K562 (cell line): ENCODE results near the gene AK5. TPM values are rescaled to one million over a fixed set of nuclear protein-coding genes. Genes with fewer than 3 reads are reported as not detected.

Source experiments
- ATAC-seq: fragments of 200-7000 bp; cut with Tn5 transposase; 3 replicates; pipeline ENCODE4 v1.9.1; 2020; ENCODE audit warnings: moderate library complexity
- BruUV-seq: library from RNA; stranded (reverse); fragments of 400-500 nt; replicated peaks from 2 replicates; lab custom pipeline; 2021; lab: Mats Ljungman, UMichigan
- CTCF ChIA-PET: fragments of 300-600 bp; formaldehyde crosslinking; extraction: SDS; loops from one replicate; lab custom pipeline; 2021; ENCODE audit warnings: low intra/inter-chr PET ratio; lab: Yijun Ruan, JAX
- POLR2A ChIA-PET: fragments of 300-600, 350-650 bp; sonication (Branson Sonifier 250); formaldehyde crosslinking; extraction: SDS; loops from one replicate; lab custom pipeline; 2021; ENCODE audit warnings: antibody characterized with exemption, inconsistent platforms; lab: Yijun Ruan, JAX
- DNase-seq, 4 experiments: peaks; one replicate each; pipeline versions ENCODE4 v3.0.0 to v3.0.0-alpha.2; 2011 to 2018; ENCODE audit warnings: low spot score in 3 of 4, mixed read lengths in 3 of 4; ENCODE audit errors: extremely low read depth in 1 of 4
- FAIRE-seq: peaks from 2 replicates; lab custom pipeline; 2011; peaks lifted over from hg19 to GRCh38; lab: Jason Lieb, UNC
- H2AFZ ChIP-seq: 2 replicates; pipeline ENCODE4 v1.6.0; 2011; ENCODE audit warnings: low read depth, low read length, control low read depth, inconsistent platforms
- H3K27ac ChIP-seq: fragments of 200-600 bp; 3 replicates; pipeline ENCODE4 v1.8.0; 2011; ENCODE audit warnings: low read depth, mild to moderate bottlenecking, control low read depth, inconsistent platforms, low read length, moderate library complexity, mixed read lengths; ENCODE audit errors: extremely low read depth
- H3K27me3 ChIP-seq, 2 experiments: fragments of 300-600 bp in 1 of 2; 2 replicates in 1 of 2; 3 replicates in 1 of 2; pipeline versions ENCODE4 v1.6.0 to v1.8.0; 2011; ENCODE audit warnings: inconsistent platforms in 2 of 2, low read length in 2 of 2, mild to moderate bottlenecking in 1 of 2, mixed read lengths in 1 of 2, moderate library complexity in 1 of 2; ENCODE audit not compliant: control insufficient read depth in 2 of 2, insufficient read depth in 2 of 2
- H3K36me3 ChIP-seq: fragments of 300-600 bp; 3 replicates; pipeline ENCODE4 v1.8.0; 2011; ENCODE audit warnings: mild to moderate bottlenecking, low read length, inconsistent platforms; ENCODE audit not compliant: control insufficient read depth, insufficient read depth
- H3K4me1 ChIP-seq, 2 experiments: fragments of 200-600 bp in 1 of 2; replicated peaks in 1 of 2; 2 replicates in 1 of 2; 3 replicates in 1 of 2; pipeline versions ENCODE4 v1.5.1 to v1.8.0; 2011; ENCODE audit warnings: inconsistent platforms in 2 of 2, low read length in 2 of 2, mild to moderate bottlenecking in 1 of 2, mixed read lengths in 1 of 2, moderate library complexity in 1 of 2; ENCODE audit not compliant: control insufficient read depth in 2 of 2, insufficient read depth in 2 of 2
- H3K4me2 ChIP-seq: 2 replicates; pipeline ENCODE4 v1.6.1; 2011; ENCODE audit warnings: low read length, control low read depth, inconsistent platforms, mixed read lengths; ENCODE audit not compliant: insufficient read depth
- H3K4me3 ChIP-seq: fragments of 200-600 bp; sonication (generic), shearing (Covaris generic); 2 replicates; pipeline ENCODE4 v1.5.1; 2016; ENCODE audit warnings: control low read depth, inconsistent platforms
- H3K79me2 ChIP-seq: fragments of 200-600 bp; 3 replicates; pipeline ENCODE4 v1.8.0; 2011; ENCODE audit warnings: low read length, inconsistent platforms; ENCODE audit not compliant: control insufficient read depth, insufficient read depth
- H3K9ac ChIP-seq, 2 experiments: 2 replicates each; pipeline versions ENCODE4 v1.6.0 to v1.6.1; 2011; ENCODE audit warnings: low read depth in 2 of 2, low read length in 2 of 2, control low read depth in 1 of 2, inconsistent platforms in 1 of 2, mild to moderate bottlenecking in 1 of 2, mixed read lengths in 1 of 2; ENCODE audit not compliant: insufficient read depth in 1 of 2
- H3K9me1 ChIP-seq: one replicate; pipeline ENCODE4 v1.6.0; 2011; ENCODE audit warnings: inconsistent platforms, mild to moderate bottlenecking, low read length, moderate library complexity; ENCODE audit not compliant: control insufficient read depth, insufficient read depth
- H3K9me3 ChIP-seq: replicated peaks from 2 replicates; pipeline ENCODE4 v1.5.1; 2011; ENCODE audit warnings: low read depth, low read length, inconsistent platforms; ENCODE audit not compliant: control insufficient read depth, insufficient read depth
- H4K20me1 ChIP-seq: replicated peaks from 2 replicates; pipeline ENCODE4 v1.6.1; 2011; ENCODE audit warnings: low read length, inconsistent platforms, mixed read lengths; ENCODE audit not compliant: control insufficient read depth, insufficient read depth
- CTCF ChIP-seq, 3 experiments: IDR thresholded peaks in 2 of 3; conservative IDR thresholded peaks in 1 of 3; 2 replicates each; pipeline ENCODE4 v1.5.1; 2011 to 2012; ENCODE audit warnings: low read length in 3 of 3, mild to moderate bottlenecking in 3 of 3, control low read depth in 2 of 3, improper control_type of control experiment in 1 of 3, inconsistent platforms in 1 of 3, low read depth in 1 of 3, mixed read lengths in 1 of 3, moderate library complexity in 1 of 3; ENCODE audit not compliant: insufficient read depth in 2 of 3
- GATAD2B ChIP-seq: fragments of 450-650 bp; IDR thresholded peaks from 2 replicates; pipeline ENCODE4 v1.6.1; 2017; ENCODE audit warnings: mild to moderate bottlenecking, borderline replicate concordance
- HNRNPK ChIP-seq: fragments of 200-400 bp; formaldehyde crosslinking; IDR thresholded peaks from one replicate; pipeline ENCODE4 v1.6.1; 2018; ENCODE audit warnings: mild to moderate bottlenecking, low read depth, low read length; ENCODE audit not compliant: poor library complexity, severe bottlenecking
- MAFG ChIP-seq: fragments of 450-650 bp; conservative IDR thresholded peaks from 2 replicates; pipeline ENCODE4 v1.6.1; 2016; ENCODE audit warnings: missing genetic modification characterization, missing compliant biosample characterization
- MTA3 ChIP-seq: fragments of 450-650 bp; formaldehyde crosslinking; IDR thresholded peaks from 2 replicates; pipeline ENCODE4 v1.6.1; 2017; ENCODE audit warnings: mild to moderate bottlenecking, borderline replicate concordance
- RBM14 ChIP-seq: fragments of 200-400 bp; formaldehyde crosslinking; IDR thresholded peaks from 2 replicates; pipeline ENCODE4 v1.6.1; 2018; ENCODE audit warnings: low read depth, mild to moderate bottlenecking, low read length, moderate library complexity, borderline replicate concordance; ENCODE audit not compliant: insufficient read depth
- SIN3B ChIP-seq: fragments of 450-650 bp; IDR thresholded peaks from 2 replicates; pipeline ENCODE4 v1.6.1; 2017; ENCODE audit warnings: low read depth, mild to moderate bottlenecking, moderate library complexity
- ZKSCAN1 ChIP-seq: fragments of 150-350 bp; IDR thresholded peaks from 2 replicates; pipeline ENCODE4 v1.6.1; 2016; ENCODE audit warnings: low read depth, low read length
- ZNF212 ChIP-seq: fragments of 450-650 bp; formaldehyde crosslinking; IDR thresholded peaks from 2 replicates; pipeline ENCODE4 v1.4.0; 2020; ENCODE audit warnings: mild to moderate bottlenecking
- ZNF57 ChIP-seq: fragments of 450-650 bp; formaldehyde crosslinking; IDR thresholded peaks from 2 replicates; pipeline ENCODE4 v1.4.0; 2020; ENCODE audit warnings: mild to moderate bottlenecking, moderate library complexity
- WGBS: fragments of 100-300 bp; shearing (Covaris generic); methylation state at CpG from one replicate; pipeline ENCODE4 v1.1.6; 2016; ENCODE audit warnings: low coverage, mixed read lengths; ENCODE audit not compliant: insufficient coverage; ENCODE audit errors: missing lambda C conversion rate; 5-methylcytosine and 5-hydroxymethylcytosine counted together
- in situ Hi-C: fragments of 300-500 bp; cut with MboI; formaldehyde crosslinking; loops from 4 replicates; pipeline ENCODE4 v1.15.0; 2018; ENCODE audit warnings: inconsistent platforms, mixed read lengths
- intact Hi-C: fragments of 100-400 bp; cut with micrococcal nuclease; formaldehyde crosslinking; loops from 2 replicates; pipeline ENCODE4 v1.14.2; 2022
- polyA plus RNA-seq, 8 experiments: library from polyadenylated mRNA; depleted of rRNA in 4 of 8; stranded (reverse) in 5 of 8; unstranded in 3 of 8; fragments of >200 nt; fragmentation: Nextera tagmentation in 2 of 8; fragmentation: Illumina TruSeq in 1 of 8; extraction: Ambion mirVana in 2 of 8; extraction: Trizol in 1 of 8; gene quantifications; 2 replicates each; pipeline versions ENCODE4 v1.2.1 to v1.2.3, GENCODE V29; 2011 to 2014; ENCODE audit warnings: inconsistent platforms in 1 of 8, missing spikeins in 1 of 8
- total RNA-seq, 7 experiments: library from RNA; depleted of rRNA in 6 of 7; stranded (reverse); fragments of >200 nt in 6 of 7; fragmentation: Illumina TruSeq in 2 of 7; extraction: Trizol in 2 of 7; gene quantifications; 2 replicates each; pipeline versions ENCODE4 v1.2.1 to v1.2.3, GENCODE V29; 2011 to 2021; ENCODE audit warnings: low replicate concordance in 1 of 7

The AK5 gene
- total and polyA plus RNA-seq, 9 of the 15 experiments (the other 6 are each of a cell fraction or from before 2014, with no cell fraction given), result 0.06 TPM; not detected in 8

GRCh38 chr1:77562596-77563150 lies 280.9 kb downstream of the AK5 start:
- POLR2A ChIA-PET, result no interaction called here
- Histone ChIP-seq H3K9me3 (no peaks in the 10 kb centered on the region), H3K9ac (no peak overlapping the region), H3K36me3 (peaks cover 41% of the 10 kb centered on the region), H2AFZ (no peak overlapping the region), H3K4me3 (no peak overlapping the region), H3K4me1 (no peaks in the 10 kb centered on the region), H3K27ac (no peak overlapping the region), H3K9me1 (no peaks in the 10 kb centered on the region), H3K27me3 (no peaks in the 10 kb centered on the region), H3K4me2 (no peak overlapping the region), H4K20me1 (no peaks in the 10 kb centered on the region), H3K79me2 (no peaks in the 10 kb centered on the region)
- no TSS peak for BruUV-seq
- ATAC-seq (no peak), FAIRE-seq (no peak), DNase-seq (no peak)
- TF ChIP-seq SIN3B, result no peak
- CTCF ChIA-PET, result no interaction called here
- WGBS, result 70% methylated on average over 3 of the region's 3 CpGs
- in situ Hi-C loops, result no loop called here
- intact Hi-C loops, result no loop called here

GRCh38 chr1:77565321-77565720 lies 283.5 kb downstream of the AK5 start:
- Histone ChIP-seq H3K4me2 (no peak overlapping the region), H4K20me1 (no peaks in the 10 kb centered on the region), H3K27me3 (no peaks in the 10 kb centered on the region), H3K4me1 (no peaks in the 10 kb centered on the region), H3K27ac (no peak overlapping the region)
- CTCF ChIA-PET, result no interaction called here
- TF ChIP-seq ZKSCAN1, result no peak
- TF ChIP-seq RBM14, result no peak
- TF ChIP-seq ZNF212 (CRISPR knock-in tag), result no peak
- no peak for TF ChIP-seq MAFG (tag)
- no peak for TF ChIP-seq CTCF (IDR thresholded peaks at IDR 0.05 in 2 of 3, conservative IDR thresholded peaks at IDR 0.05 in 1 of 3; ENCODE audit: insufficient read depth in 2 of 3, low read depth in 1 of 3, low read length in 3 of 3)
- no peak for TF ChIP-seq HNRNPK
- no peak for TF ChIP-seq ZNF57 (CRISPR knock-in tag)
- TF ChIP-seq GATAD2B, result no peak
- TF ChIP-seq MTA3, result no peak
- TF ChIP-seq, all 486 proteins: peak for 0
- ATAC-seq, result no peak
- Histone ChIP-seq H2AFZ (no peak overlapping the region), H3K9me1 (no peaks in the 10 kb centered on the region), H3K4me3 (no peak overlapping the region), H3K9ac (no peak overlapping the region), H3K9me3 (no peaks in the 10 kb centered on the region), H3K79me2 (no peaks in the 10 kb centered on the region), H3K36me3 (peaks cover 54% of the 10 kb centered on the region)
- intact Hi-C loops (no loop called here), in situ Hi-C loops (no loop called here)
- WGBS, result 81% methylated on average over 4 of the region's 4 CpGs
- DNase-seq, result no peak
- POLR2A ChIA-PET, result interaction anchor here (1.5 to 1.7 kb wide), 2 partner anchors 9 to 11 kb away, joined by 3 to 6 read pairs; no protein-coding TSS in a partner anchor
- no TSS peak for BruUV-seq
- FAIRE-seq, result no peak
